GM20000 (cell line): ENCODE measurements around the gene SBK2.
"Not testable (repeated sequence)": the region's sequence is repeated elsewhere in the genome, so short reads cannot be mapped to it uniquely, and the experiment has no call there.

Source experiments
- DNase-seq: peaks from one replicate; pipeline ENCODE4 v3.0.0; 2012; ENCODE audit warnings: low spot score
- CTCF ChIP-seq: IDR thresholded peaks from 2 replicates; pipeline ENCODE4 v1.5.1; 2012; ENCODE audit warnings: mild to moderate bottlenecking, control low read depth; ENCODE audit errors: extremely low read depth, missing control alignments

SBK2 gene

GRCh38 chr19:55536951-55537740 lies at the start of gene SBK2:
Gene SBK2 (minus strand): TSS chr19:55537133. CDS start chr19:55536294, 839 bp downstream.
- DNase-seq, result peak; percentile 45
- no peak for TF ChIP-seq CTCF

- DNase-seq, result peak; percentile 59
- no peak for TF ChIP-seq CTCF
Measured at GRCh38 chr19:55585658-55586339, 48.9 kb upstream of the SBK2 start.

GRCh38 chr19:55584871-55585270 lies 47.9 kb upstream of the SBK2 start:
- no peak for TF ChIP-seq CTCF

GRCh38 chr19:55583897-55584296 lies 47.0 kb upstream of the SBK2 start:
- DNase-seq, result not testable (repeated sequence)

More at GRCh38 chr19:55584871-55585270, 47.9 kb upstream of the SBK2 start:
- DNase-seq, result no peak

- DNase-seq, result not testable (repeated sequence)
Measured at GRCh38 chr19:55582284-55582683, 45.4 kb upstream of the SBK2 start.

GRCh38 chr19:55581823-55582223 lies 44.9 kb upstream of the SBK2 start:
- no peak for TF ChIP-seq CTCF
- no peak for DNase-seq

GRCh38 chr19:55581145-55581822 lies 44.4 kb upstream of the SBK2 start:
- TF ChIP-seq CTCF, result no peak
- DNase-seq, result no peak

- TF ChIP-seq CTCF, result no peak
- peak; percentile 92 for DNase-seq
Measured at GRCh38 chr19:55580628-55581144, 43.8 kb upstream of the SBK2 start, which contains the start of gene ZNF579. Gene ZNF579 (minus strand): TSS chr19:55580848. CDS start chr19:55579639, 1,209 bp downstream.
